ENCODE results near the gene C18orf63.

The C18orf63 gene

DNA sequence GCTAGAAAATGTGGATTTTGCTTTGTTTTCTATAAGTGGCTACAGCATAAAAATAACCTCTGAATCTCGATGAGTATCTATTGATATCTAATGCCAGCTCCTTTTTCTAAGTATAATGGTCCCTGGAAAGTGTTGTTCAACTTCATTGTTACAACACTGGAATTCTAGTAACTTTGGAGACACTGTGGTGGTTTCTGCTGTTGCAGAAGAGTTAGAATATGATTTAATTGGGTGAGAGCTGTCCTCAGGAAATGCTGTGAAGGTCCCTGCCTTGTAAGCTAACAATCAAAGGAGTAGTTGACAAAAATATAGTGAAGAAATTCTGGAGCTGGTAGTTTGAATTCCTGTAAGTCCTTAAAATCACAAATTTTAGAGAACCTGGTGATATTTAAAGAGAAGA lies 62.1 kb downstream of the C18orf63 start:
- H3K4me3 ChIP-seq (IDR thresholded peaks at IDR 0.05; ENCODE audit: insufficient read depth, low read depth, low read length): no peak overlapping the region
- H3K36me3 ChIP-seq (ENCODE audit: insufficient read depth): no peaks in the 10 kb centered on the region
- TF ChIP-seq, protein P1, sequence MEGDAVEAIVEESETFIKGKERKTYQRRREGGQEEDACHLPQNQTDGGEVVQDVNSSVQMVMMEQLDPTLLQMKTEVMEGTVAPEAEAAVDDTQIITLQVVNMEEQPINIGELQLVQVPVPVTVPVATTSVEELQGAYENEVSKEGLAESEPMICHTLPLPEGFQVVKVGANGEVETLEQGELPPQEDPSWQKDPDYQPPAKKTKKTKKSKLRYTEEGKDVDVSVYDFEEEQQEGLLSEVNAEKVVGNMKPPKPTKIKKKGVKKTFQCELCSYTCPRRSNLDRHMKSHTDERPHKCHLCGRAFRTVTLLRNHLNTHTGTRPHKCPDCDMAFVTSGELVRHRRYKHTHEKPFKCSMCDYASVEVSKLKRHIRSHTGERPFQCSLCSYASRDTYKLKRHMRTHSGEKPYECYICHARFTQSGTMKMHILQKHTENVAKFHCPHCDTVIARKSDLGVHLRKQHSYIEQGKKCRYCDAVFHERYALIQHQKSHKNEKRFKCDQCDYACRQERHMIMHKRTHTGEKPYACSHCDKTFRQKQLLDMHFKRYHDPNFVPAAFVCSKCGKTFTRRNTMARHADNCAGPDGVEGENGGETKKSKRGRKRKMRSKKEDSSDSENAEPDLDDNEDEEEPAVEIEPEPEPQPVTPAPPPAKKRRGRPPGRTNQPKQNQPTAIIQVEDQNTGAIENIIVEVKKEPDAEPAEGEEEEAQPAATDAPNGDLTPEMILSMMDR (conservative IDR thresholded peaks at IDR 0.05; ENCODE audit: low read depth, low read length): no peak
- H3K27me3 ChIP-seq (ENCODE audit: insufficient read depth, low read depth): no peaks in the 10 kb centered on the region
- H3K27ac ChIP-seq: no peak overlapping the region
- H3K9ac ChIP-seq: no peak overlapping the region
- no peaks in the 10 kb centered on the region for H3K79me2 ChIP-seq (ENCODE audit: insufficient read depth, low read depth)
- no peak overlapping the region for H3K4me2 ChIP-seq
- H4K20me1 ChIP-seq (ENCODE audit: insufficient read depth): no peaks in the 10 kb centered on the region
- 0 out of 2 replicates have a peak overlapping the region, but pooled peaks have one; percentile 2 for H2AFZ ChIP-seq (ENCODE audit: low read depth)
- no peaks in the 10 kb centered on the region for H3K4me1 ChIP-seq (ENCODE audit: low read depth, poor library complexity, severe bottlenecking)

GRCh38 chr18:74378179-74378682 lies 62.6 kb downstream of the C18orf63 start:
- TF ChIP-seq, protein P1 (conservative IDR thresholded peaks at IDR 0.05; ENCODE audit: low read depth, low read length): no peak
- H3K9ac ChIP-seq: no peak overlapping the region
- no peaks in the 10 kb centered on the region for H4K20me1 ChIP-seq (ENCODE audit: insufficient read depth)
- H3K79me2 ChIP-seq (ENCODE audit: insufficient read depth, low read depth): no peaks in the 10 kb centered on the region
- no peaks in the 10 kb centered on the region for H3K36me3 ChIP-seq (ENCODE audit: insufficient read depth)
- 0 out of 2 replicates have a peak overlapping the region, but pooled peaks have one; percentile 2 for H2AFZ ChIP-seq (ENCODE audit: low read depth)
- no peak overlapping the region for H3K4me2 ChIP-seq
- H3K27me3 ChIP-seq (ENCODE audit: insufficient read depth, low read depth): no peaks in the 10 kb centered on the region
- no peak overlapping the region for H3K4me3 ChIP-seq (IDR thresholded peaks at IDR 0.05; ENCODE audit: insufficient read depth, low read depth, low read length)
- no peaks in the 10 kb centered on the region for H3K4me1 ChIP-seq (ENCODE audit: low read depth, poor library complexity, severe bottlenecking)
- H3K27ac ChIP-seq: no peak overlapping the region

- no peaks in the 10 kb centered on the region for H3K4me1 ChIP-seq (ENCODE audit: low read depth, poor library complexity, severe bottlenecking)
- no peaks in the 10 kb centered on the region for H3K79me2 ChIP-seq (ENCODE audit: insufficient read depth, low read depth)
- TF ChIP-seq, protein P1 (conservative IDR thresholded peaks at IDR 0.05; ENCODE audit: low read depth, low read length): no peak
- H3K27me3 ChIP-seq (ENCODE audit: insufficient read depth, low read depth): no peaks in the 10 kb centered on the region
- H3K9ac ChIP-seq: no peak overlapping the region
- no peaks in the 10 kb centered on the region for H3K36me3 ChIP-seq (ENCODE audit: insufficient read depth)
- H3K27ac ChIP-seq: no peak overlapping the region
- H3K4me3 ChIP-seq (IDR thresholded peaks at IDR 0.05; ENCODE audit: insufficient read depth, low read depth, low read length): no peak overlapping the region
- H2AFZ ChIP-seq (ENCODE audit: low read depth): no peak overlapping the region
- no peak overlapping the region for H3K4me2 ChIP-seq
- no peaks in the 10 kb centered on the region for H4K20me1 ChIP-seq (ENCODE audit: insufficient read depth)
These were observed 65.3 kb downstream of the C18orf63 start for GRCh38 chr18:74380916-74381315.

GRCh38 chr18:74381621-74382295 lies 66.1 kb downstream of the C18orf63 start:
- no peaks in the 10 kb centered on the region for H3K36me3 ChIP-seq (ENCODE audit: insufficient read depth)
- H3K4me2 ChIP-seq: no peak overlapping the region
- H3K4me3 ChIP-seq (IDR thresholded peaks at IDR 0.05; ENCODE audit: insufficient read depth, low read depth, low read length): no peak overlapping the region
- H3K27ac ChIP-seq: no peak overlapping the region
- TF ChIP-seq, protein P1 (conservative IDR thresholded peaks at IDR 0.05; ENCODE audit: low read depth, low read length): no peak
- no peak overlapping the region for H3K9ac ChIP-seq
- no peaks in the 10 kb centered on the region for H4K20me1 ChIP-seq (ENCODE audit: insufficient read depth)
- H3K79me2 ChIP-seq (ENCODE audit: insufficient read depth, low read depth): no peaks in the 10 kb centered on the region
- no peak overlapping the region for H2AFZ ChIP-seq (ENCODE audit: low read depth)
- H3K4me1 ChIP-seq (ENCODE audit: low read depth, poor library complexity, severe bottlenecking): no peaks in the 10 kb centered on the region
- no peaks in the 10 kb centered on the region for H3K27me3 ChIP-seq (ENCODE audit: insufficient read depth, low read depth)

All from KMS-11 (cell line).